NCI-H345 treated with DMSO at 0.1 percent for 48 hours (cell line): ENCODE results near the gene ARHGAP6.
"Not testable (repeated sequence)": the region's sequence is repeated elsewhere in the genome, so short reads cannot be mapped to it uniquely, and the experiment has no call there.

ENCODE experiments used
- DNase-seq: peaks from one replicate; lab custom pipeline; 2025; ENCODE audit not compliant: unreplicated experiment; lab: John Stamatoyannopoulos, UW

The ARHGAP6 gene

DNA sequence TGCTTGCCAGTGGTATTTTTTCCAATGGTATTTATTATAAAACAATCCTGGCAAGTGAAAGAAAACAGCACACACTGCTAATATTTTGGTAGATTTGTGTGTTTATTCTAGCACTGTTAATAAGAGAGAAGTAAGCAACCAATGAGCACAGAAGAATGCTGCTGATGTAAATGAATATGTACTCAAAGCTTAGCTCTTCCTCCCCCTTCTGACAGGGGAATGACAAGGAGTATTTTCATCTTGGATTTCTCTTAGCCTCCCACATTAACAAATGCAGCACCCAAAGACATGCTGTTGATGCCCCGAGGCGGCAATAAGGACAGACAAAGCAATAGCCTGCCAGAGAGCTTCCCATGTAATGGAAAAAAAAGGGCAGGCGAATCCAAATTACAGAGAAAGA lies 18.6 kb downstream of the ARHGAP6 start:
- no peak for DNase-seq

DNA sequence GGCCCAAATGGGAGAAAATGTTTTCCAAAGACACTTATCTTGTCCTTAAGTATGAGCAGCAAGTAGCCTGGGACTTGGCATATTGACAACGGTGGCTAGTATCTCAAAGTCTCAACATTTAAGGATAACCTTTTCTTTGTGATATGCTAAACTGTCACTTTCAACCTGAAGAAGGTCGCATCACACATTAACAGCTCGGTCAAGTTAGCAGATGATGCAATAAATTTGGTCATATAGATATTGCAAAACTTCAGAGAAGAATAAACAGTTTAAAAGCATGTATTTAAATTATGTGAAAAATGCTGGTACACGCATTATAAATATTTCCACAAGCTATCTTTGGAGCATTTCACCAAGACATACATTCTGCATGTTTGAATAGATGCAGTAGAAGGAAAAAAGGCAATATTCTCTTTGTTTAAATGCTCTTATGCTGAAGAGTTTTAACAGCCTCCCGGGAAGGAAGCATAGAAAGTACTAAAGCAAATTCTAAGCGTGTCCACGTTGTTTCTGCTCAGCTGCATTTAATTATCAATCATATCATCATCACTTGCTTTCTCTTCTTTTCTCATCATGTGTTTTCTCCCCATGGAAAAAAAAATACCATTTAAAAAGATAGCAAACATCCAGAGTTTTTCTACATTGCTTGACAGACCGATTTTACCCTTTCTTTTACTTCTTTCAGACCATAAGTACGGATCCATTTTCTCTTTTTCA lies 24.2 kb downstream of the ARHGAP6 start:
- DNase-seq: no peak

DNA sequence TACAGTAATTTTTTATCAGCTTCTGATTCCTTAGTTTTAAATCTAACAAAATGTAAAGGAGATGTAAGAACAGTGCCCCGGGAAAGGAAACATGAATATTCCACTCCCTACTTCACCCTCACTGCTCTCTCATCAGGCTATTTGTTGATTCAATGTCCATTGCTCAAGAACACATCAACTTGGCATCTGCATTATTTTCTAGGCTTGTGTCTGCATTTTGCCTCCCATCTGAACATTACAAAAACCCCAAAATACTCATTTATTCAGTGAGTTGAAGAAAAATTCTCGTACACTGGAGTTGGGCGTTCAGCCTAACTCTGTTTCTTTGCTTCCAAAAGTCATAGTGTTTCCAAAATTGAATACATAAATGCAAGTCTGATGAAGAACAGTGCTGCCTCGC lies 25.6 kb downstream of the ARHGAP6 start:
- no peak for DNase-seq

DNA sequence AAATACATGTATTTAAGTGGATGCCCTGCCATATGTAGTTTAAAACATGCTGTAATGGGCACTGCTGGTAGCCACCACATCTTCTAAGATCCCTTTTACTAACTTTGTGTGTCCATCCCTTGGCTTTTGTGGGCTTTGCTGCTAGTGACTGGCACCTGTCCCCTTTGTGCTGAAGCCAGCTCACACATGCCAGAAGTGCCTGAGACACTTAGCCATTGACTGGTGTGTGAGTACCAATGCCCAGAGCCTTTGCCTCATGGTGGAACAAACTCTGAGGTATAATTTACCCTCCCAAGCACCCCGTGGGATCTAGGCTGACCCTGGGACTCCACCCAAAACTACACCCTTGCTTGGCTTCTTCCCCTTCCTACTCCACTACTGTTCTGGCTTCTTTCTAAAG lies 33.0 kb downstream of the ARHGAP6 start:
- DNase-seq: no peak

DNA sequence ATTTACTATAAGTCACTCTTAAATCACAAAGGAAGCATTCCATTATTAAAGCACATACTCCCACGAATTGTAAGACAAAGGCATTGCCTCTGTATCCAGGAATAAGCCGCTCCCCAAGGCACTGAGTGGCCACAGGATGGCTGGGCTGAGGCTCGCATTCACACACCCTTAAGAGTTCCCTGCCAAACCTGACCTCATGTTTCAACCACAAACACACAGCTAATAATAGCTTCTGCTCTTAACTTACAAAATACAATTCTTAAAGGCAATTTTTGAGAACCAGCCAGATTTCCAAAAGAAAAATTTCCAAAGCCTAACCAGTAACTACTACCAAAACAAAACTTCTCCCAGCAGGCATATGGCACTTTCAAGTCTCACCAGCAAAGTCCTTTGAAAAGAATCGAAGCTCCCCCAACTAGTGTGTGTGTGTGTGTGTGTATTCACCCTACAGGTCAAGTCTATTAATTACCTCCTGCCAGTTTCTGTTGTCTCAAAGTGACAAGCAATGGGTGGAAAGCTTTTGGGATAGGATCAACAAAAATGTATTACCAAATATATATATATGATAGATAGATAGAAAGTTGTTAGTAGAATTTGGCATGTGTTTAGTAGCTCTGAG lies 36.0 kb downstream of the ARHGAP6 start:
- no peak for DNase-seq

DNA sequence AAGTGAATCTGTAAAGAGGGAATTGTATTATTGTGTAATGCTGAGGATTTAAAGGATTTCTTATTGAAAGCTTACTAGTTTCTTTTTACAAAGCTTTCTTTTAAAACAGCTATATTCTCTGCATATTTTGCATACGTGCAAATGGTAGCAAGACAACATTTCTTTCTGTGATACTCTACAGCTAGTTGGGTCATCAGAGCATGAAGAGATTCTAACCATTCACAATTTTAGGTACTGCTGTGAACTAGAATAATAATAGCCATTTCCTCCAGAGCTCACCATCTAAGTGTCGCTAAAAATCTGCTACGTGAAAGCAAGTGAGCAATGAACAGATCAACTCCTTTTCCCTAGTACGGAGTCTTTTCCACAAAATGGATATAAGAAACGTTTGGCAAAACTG lies 37.3 kb downstream of the ARHGAP6 start:
- DNase-seq: no peak

DNA sequence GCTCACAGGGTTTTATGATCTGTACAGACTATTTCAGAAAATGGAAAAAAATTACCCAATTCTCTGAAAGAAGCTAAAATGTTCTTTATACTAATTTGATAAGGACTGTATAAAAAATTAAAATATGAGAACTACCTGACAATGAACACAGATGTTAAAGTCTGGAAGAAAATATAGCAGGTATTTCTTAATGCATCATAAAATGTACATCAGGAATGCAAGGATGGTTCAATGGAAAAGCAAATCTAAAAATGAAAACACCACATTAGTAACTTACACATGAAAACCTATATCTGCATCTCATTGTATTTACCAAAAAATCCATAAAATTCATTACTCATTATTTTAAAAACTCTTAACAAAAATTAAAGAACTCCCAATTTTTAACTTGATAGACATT lies 39.4 kb downstream of the ARHGAP6 start:
- no peak for DNase-seq

DNA sequence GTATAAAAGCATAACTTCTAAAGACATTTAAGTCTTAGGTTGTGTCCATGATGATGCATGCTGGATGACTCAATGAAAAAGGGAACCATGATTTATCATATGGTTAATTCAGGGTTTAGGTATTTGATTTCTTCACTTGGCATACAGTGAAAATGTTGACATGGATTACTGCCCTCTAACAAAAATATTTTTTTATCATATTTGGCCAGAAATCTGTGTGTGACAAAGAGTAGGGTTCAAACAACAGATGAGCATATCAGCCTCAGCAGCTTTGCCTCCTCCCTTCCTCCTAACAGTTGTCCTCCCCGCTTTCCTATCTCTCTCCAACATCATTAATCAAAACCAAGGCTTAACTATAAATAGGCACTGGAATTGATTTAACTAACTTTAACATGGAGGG lies 46.3 kb downstream of the ARHGAP6 start:
- DNase-seq: no peak

DNA sequence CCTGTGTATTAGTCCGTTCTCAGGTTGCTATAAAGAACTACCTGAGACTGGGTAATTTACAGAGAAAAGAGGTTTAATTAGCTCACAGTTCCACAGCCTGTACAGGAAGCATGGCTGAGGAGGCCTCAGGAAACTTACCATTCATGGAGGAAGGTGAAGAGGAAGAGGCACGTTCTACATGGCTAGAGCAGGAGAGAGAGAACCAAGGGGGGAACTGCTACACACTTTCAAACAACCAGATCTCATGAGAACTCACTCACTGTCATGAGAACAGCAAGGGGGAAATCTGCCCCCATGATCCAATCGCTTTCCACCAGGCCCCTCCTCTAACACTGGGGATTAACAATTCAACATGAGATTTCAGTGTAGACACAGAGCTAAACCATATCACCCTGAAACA lies 51.5 kb downstream of the ARHGAP6 start:
- not testable (repeated sequence) for DNase-seq

DNA sequence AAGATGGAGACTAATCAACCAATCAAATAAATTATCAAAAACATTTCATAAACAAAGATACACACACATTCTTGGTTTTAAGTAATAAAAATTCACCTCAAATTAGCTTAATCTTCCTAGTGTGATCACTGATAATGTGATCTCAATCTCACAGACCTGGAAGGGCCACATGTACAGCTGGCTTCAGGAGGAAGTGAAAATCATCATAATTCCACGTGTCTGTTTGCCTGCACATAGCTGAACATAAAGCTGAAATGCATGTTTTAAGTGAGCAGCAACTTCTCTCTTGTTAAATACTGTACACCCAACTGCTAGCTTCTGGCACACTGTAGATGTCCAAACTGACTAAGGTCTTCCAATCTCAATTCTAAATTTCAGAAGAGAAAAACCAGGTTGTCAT lies 53.8 kb downstream of the ARHGAP6 start:
- DNase-seq: no peak

DNA sequence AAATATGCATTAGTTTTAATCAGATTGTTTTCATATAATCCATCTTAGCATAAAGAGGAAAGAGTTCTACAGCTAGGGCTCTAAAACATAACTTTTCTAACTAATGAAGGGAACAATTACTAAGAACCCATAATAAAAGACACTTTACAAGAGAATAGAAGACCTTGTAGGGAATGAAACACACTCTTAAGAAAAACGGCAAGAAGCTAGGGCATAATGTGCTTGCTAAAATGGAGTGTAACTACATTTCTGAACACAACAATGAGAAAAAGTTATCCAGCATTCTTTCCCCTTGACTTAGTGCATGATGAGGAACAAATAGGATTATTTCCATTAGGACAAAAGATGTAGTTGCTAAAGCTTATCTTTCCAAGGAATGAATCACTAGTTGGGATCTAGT lies 54.6 kb downstream of the ARHGAP6 start:
- DNase-seq: no peak

DNA sequence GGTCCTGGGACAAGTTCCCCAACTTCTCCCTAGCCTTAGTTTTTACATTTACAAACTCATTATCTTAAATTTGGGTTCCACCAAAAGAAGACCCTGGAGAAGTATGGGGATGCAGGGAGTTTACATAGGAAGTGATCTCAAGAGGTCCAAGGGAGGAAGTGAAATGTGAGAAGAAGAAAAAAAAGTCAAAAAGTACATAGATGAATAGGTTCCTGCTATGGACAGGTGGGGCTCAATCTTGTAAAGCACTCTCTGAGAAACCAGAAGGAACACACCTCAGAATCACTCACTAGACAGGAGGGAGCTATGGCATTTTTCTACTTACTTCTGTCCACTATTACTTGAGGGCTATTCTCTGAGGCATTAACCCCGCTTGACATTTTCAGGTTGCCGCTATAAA lies 56.6 kb downstream of the ARHGAP6 start:
- DNase-seq: no peak

DNA sequence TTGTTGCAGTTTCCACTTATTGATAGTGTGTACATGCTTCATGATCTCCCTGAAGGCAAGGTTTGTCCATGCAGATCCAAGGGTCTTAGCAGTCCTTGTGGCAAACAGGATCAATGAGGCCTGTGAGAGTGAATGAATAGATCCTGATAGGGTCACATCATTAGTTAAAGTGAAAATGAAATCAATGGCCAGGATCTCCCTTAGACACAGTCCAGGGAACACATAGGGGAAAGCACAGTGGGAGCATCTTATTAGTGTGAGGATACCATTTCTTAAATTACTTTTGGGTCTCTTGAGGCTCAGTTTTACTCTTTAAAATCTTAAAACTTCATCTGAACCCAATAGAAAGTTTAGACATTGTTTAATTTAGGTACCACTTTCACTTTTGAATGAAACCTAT lies 59.3 kb downstream of the ARHGAP6 start:
- DNase-seq: no peak

DNA sequence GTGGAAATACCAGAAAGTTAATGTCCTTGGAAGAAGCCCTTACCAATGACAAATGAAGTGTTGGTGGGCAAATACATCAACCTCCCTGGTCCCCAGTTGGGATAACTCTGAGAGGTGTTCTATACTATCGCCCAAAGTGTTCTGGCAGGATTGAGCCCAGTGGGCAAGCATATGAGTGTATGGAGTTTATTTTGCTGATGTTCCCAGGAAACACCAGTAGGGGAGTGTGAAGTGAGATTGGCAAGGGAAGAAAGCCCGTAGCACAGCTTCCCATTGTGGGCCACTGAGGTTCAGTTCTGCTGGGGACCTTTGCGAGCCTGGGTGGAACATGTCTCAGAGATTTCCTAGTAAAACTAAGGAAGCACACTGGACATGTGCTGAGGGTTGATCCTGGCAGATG lies 65.1 kb downstream of the ARHGAP6 start:
- no peak for DNase-seq

DNA sequence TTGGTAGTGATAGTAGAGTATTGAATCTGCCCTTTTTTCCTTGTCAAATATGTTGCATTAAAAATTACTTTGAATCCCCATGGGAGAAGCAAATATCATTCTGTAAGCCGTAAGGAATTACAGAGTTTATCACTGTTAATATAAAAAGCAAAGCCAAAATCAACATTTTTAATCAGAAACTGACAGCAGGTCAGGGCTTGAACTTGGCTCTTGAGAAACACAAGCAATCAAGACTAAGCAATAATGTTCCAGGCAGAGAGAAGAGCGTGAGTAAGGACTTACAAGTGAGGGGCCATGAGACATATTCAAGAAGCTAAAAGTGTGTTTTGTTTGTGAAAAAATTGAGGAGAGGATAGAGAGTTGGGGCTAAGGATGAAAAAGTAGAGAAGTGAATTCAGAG lies 68.2 kb downstream of the ARHGAP6 start:
- no peak for DNase-seq

DNA sequence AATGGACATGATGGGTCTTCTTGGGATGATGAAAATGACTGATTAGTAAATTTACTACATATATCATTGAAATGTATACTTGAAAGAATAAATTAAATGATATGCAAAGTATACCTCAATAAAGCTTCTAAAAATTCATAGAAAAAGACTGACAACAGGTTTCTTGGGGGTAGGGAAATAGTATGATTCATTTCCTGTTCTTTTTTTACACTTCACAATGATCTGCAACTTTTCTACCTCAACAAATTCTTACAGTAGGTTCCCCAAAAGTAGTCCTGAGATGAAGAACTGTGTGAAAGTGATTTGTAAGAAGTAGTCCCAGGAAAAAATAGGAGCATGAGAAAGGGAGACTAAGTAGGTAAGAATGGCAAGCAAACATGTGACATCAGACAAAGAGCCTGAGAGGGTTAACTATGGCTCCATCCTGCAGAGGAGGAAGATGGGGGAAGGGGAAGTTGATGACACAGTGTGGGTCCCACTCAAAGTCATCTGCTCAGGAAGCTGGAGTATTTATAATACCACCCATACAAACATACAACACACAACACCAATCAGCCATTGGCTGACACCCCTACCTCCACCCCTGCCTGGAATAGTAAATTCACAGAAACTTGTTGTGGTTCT lies 73.9 kb downstream of the ARHGAP6 start:
- no peak for DNase-seq

DNA sequence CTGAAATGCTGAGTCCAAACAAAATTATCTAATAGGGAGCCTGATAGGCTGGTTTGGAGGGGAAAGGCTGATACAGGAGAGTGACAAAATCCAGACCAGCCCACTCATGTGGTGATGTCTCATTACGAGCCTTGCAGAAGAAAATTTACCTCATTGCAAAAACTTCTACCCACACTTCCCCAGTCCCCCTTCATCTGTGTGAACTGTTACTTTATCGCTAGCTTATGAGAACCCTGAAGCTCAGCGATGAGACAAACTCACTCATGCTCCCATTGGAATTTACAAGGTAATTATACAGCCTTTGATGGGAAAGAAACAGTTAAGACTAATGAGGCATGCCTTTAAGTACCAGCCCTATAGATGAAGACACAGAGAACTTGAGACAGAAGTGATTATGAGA lies 76.1 kb downstream of the ARHGAP6 start:
- no peak for DNase-seq

DNA sequence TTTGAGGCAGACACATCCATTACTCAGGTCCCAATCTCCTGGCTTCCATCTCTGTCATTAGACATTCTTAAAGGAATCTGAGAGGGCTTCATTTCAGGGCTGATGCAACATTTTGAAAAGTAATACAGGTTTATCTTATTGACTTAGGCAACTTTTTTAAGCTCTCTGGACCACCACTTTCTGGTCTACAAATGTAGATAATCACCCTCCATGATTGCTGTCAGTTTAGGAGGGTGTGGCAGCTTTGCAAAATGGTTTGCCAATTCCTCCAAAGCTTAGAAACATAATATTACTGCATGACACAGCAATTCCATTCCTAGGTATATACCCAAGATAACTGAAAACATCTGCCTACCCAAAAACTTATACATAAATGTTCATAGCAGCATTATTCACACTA lies 77.6 kb downstream of the ARHGAP6 start:
- DNase-seq: no peak

DNA sequence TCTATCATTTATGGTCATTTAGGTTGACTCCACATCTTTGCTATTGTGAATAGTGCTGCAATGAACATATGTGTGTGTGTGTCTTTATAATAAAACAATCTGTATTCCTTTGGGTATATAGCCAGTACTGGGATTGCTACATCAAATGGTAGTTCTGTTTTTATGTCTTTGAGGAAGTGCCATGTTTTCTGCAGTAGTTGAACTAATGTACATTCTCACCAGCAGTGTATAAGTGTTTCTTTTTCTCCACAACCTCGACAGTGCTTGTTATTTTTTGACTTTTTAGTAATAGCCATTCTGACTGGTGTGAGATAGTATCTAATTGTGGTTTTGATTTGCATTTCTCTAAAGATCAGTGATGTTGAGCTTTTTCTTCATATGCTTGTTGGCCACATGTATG lies 80.5 kb downstream of the ARHGAP6 start:
- DNase-seq: no peak

DNA sequence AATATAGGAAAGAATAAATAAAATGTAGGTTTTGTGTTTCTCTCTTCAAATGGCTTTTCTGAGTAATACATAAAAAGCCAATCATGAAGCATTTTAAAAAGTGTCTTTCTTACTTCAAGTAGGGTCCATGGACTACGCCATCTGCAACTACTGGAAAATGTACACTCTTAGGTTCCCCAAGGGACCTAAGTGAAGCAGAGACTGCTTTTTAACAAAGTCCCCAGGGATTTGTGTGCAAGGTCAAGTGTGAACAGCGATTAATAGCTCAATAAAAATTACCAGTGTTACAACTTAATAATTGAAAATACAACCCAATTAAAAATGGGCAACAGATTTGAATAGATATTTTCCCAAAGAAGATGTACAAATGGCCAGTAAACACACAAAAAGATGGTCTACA lies 84.9 kb downstream of the ARHGAP6 start:
- DNase-seq: no peak

DNA sequence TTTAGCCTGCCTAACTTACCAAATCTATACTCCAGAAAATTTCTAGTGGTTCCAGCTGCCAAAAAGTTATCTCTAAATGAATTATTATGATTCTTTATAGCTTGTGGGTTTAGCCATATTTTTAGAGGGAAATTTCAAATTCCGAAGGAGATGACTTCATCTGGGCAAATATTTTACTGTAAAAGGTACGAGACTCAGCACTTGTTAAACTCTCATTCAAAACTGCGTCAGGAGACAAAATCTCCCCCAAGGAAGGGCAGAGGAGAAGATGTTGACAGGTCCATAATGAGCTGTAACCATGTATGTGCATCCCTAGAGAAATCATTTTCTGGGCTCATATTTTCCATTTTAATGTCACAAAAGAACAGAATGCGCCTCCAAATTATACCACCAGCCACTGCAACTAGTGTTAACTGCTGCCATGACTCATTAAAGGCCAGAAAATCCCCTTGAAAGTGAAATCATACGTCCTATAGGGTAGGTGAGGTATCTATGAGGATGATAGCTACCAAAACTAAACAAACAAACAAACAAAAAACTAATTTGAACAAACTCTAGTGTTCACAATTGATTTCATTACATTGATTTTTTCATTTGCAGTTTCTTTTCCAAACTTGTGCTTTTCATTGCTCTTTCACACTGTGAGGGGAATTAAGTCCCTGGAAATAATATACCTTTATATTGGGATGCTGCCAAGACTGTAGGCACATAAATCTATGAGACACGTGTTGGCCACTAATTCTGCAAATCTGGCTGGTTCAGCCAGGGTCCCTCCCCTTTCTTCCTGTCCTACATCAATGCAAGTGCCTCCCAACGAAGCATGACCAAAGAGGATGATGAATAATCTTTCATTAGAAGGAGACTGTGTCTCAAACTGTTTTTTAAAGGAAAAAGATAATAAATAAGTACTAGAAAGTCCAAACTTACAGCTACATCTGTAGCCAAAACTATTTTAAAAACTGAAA lies 85.8 kb downstream of the ARHGAP6 start:
- no peak for DNase-seq

DNA sequence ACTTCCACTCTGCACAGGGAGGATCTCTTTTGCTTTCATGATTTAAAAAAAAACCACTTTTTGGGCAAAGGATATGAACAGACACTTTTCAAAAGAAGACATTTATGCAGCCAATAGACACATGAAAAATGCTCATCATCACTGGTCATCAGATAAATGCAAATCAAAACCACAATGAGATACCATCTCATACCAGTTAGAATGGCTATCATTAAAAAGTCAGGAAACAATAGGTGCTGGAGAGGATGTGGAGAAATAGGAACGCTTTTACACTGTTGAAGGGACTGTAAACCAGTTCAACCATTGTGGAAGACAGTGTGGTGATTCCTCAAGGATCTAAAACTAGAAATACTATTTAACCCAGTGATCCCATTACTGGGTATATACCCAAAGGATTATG lies 87.4 kb downstream of the ARHGAP6 start:
- DNase-seq: not testable (repeated sequence)
